ENCODE measurements around the gene ZNRF2. TPM values are rescaled to one million over a fixed set of nuclear protein-coding genes. Genes with fewer than 3 reads are reported as not detected.

The ZNRF2 gene
- polyA plus RNA-seq, 1 of the 3 experiments (the other 2 are of a cell fraction) = 4.0 TPM

DNA sequence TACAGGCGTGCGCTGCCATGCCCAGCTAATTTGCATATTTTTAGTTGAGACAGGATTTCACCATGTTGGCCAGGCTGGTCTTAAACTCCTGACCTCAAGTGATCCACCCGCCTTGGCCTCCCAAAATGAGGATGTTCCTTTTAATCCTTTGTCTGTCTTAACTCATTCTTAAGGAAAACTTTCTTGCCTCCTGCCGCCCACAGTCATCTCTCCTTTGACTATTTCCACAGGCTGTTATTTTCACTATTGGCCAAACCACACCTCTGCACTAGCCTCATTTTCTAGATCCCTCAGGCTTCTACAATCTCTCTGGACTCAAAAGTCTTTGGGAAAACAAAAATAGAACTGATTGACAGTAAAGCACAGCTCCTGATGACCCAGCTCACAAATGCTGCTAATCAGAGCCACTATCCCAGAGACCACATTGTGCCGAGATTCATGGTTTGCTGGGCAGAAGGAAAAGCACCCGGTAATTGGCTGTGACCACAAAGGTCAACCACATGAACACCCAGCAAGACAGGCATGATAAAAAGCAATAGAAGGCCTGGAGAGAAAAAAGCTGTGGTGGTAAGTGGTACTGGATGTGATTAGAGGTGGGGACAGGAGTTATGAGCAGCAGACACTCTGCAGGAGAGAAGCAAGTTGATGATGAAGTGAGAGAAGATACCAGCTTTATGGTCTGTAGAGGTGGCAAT is 44.1 kb upstream of the ZNRF2 start:
- Histone ChIP-seq H3F3A (replicated peaks; ENCODE audit: insufficient read depth) (peaks cover 4% of the 10 kb centered on the region), H4K20me1 (ENCODE audit: insufficient read depth) (no peaks in the 10 kb centered on the region), H2AFZ (ENCODE audit: low read depth) (no peak overlapping the region), H3K4me3 (ENCODE audit: low read depth in 2 of 2, low read length in 1 of 2) (no peak overlapping the region), H3K36me3 (replicated peaks in 1 of 2; ENCODE audit: control insufficient read depth in 1 of 2, insufficient read depth in 2 of 2, low read length in 1 of 2) (no peaks in the 10 kb centered on the region), H3K4me1 (ENCODE audit: control insufficient read depth in 1 of 2, insufficient read depth in 2 of 2, low read depth in 1 of 2, low read length in 1 of 2) (peaks cover 0 to 5% of the 10 kb centered on the region in 2 experiments; a peak in 2 of 4 replicates), H3K9ac (no peak overlapping the region), H3K79me2 (ENCODE audit: insufficient read depth) (no peaks in the 10 kb centered on the region), H3K27ac (ENCODE audit: low read depth in 2 of 2, low read length in 1 of 2) (no peak overlapping the region), H3K4me2 (no peak overlapping the region), H3K9me2 (no peaks in the 10 kb centered on the region), H3K27me3 (ENCODE audit: insufficient read depth) (no peaks in the 10 kb centered on the region), H3K9me3 (no peaks in the 10 kb centered on the region; the same call in 1 of the 2 replicates)
- ChIA-PET CTCF (interaction anchor here (0.8 to 1.8 kb wide), 3 partner anchors 14 to 324 kb away, joined by 3 to 4 read pairs (median 3); no protein-coding TSS in a partner anchor), POLR2A (interaction anchor here (1.3 kb wide), 1 partner anchor 10 kb away, joined by 3 read pairs; no protein-coding TSS in a partner anchor)
- 83% methylated on average over 6 of the region's 6 CpGs for WGBS (ENCODE audit: low lambda C conversion rate)
- TF ChIP-seq FOXM1 (IDR thresholded peaks at IDR 0.05; ENCODE audit: low read depth) = no peak
- TF ChIP-seq NRF1 (IDR thresholded peaks at IDR 0.05; ENCODE audit: low read depth, low read length) = no peak
- no peak for TF ChIP-seq ELF1 (IDR thresholded peaks at IDR 0.05)
- no peak for DNase-seq

- Histone ChIP-seq H2AFZ (ENCODE audit: low read depth) (no peak overlapping the region), H3K27me3 (ENCODE audit: insufficient read depth) (no peaks in the 10 kb centered on the region), H3K9ac (no peak overlapping the region), H3F3A (replicated peaks; ENCODE audit: insufficient read depth) (peaks cover 4% of the 10 kb centered on the region), H3K4me1 (ENCODE audit: control insufficient read depth in 1 of 2, insufficient read depth in 2 of 2, low read depth in 1 of 2, low read length in 1 of 2) (peaks cover 0 to 6% of the 10 kb centered on the region in 2 experiments; a peak in 2 of 4 replicates), H3K79me2 (ENCODE audit: insufficient read depth) (no peaks in the 10 kb centered on the region), H3K9me2 (no peaks in the 10 kb centered on the region), H3K4me2 (no peak overlapping the region), H3K9me3 (no peaks in the 10 kb centered on the region; the same call in 1 of the 2 replicates), H3K36me3 (replicated peaks in 1 of 2; ENCODE audit: control insufficient read depth in 1 of 2, insufficient read depth in 2 of 2, low read length in 1 of 2) (no peaks in the 10 kb centered on the region), H3K27ac (ENCODE audit: low read depth in 2 of 2, low read length in 1 of 2) (no peak overlapping the region), H3K4me3 (ENCODE audit: low read depth in 2 of 2, low read length in 1 of 2) (no peak overlapping the region), H4K20me1 (ENCODE audit: insufficient read depth) (no peaks in the 10 kb centered on the region)
- TF ChIP-seq FOSL2 (IDR thresholded peaks at IDR 0.05; ENCODE audit: borderline replicate concordance, low read depth) (peak; percentile 24; the same call in 1 of the 2 replicates), GATA2 (CRISPR knock-in tag; IDR thresholded peaks at IDR 0.05) (no peak), PBX3 (IDR thresholded peaks at IDR 0.05) (no peak), EP300 (IDR thresholded peaks at IDR 0.05; ENCODE audit: borderline replicate concordance in 1 of 2, low read depth in 1 of 2, low read length in 1 of 2) (no peak), JUND (IDR thresholded peaks at IDR 0.05) (0 out of 2 replicates have a peak, but pooled peaks have one; percentile 9), NFIC (IDR thresholded peaks at IDR 0.05; ENCODE audit: borderline replicate concordance) (peak; percentile 48; the same call in 1 of the 2 replicates), REST (IDR thresholded peaks at IDR 0.05; ENCODE audit: low read depth, low read length) (peak; percentile 88)
- TF ChIP-seq, protein P1, sequence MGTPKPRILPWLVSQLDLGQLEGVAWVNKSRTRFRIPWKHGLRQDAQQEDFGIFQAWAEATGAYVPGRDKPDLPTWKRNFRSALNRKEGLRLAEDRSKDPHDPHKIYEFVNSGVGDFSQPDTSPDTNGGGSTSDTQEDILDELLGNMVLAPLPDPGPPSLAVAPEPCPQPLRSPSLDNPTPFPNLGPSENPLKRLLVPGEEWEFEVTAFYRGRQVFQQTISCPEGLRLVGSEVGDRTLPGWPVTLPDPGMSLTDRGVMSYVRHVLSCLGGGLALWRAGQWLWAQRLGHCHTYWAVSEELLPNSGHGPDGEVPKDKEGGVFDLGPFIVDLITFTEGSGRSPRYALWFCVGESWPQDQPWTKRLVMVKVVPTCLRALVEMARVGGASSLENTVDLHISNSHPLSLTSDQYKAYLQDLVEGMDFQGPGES (IDR thresholded peaks at IDR 0.05; ENCODE audit: low read depth, low read length) = no peak
- ChIA-PET CTCF (interaction anchor here (1.7 kb wide), 1 partner anchor 323 kb away, joined by 3 read pairs; no protein-coding TSS in a partner anchor), POLR2A (no interaction called here)
- WGBS (ENCODE audit: low lambda C conversion rate) = 61% methylated on average over 2 of the region's 2 CpGs
- DNase-seq = no peak
These were observed 42.6 kb upstream of the ZNRF2 start for GRCh38 chr7:30241767-30242166.
